ENCODE data around the gene WNT9A.

Gene WNT9A

DNA sequence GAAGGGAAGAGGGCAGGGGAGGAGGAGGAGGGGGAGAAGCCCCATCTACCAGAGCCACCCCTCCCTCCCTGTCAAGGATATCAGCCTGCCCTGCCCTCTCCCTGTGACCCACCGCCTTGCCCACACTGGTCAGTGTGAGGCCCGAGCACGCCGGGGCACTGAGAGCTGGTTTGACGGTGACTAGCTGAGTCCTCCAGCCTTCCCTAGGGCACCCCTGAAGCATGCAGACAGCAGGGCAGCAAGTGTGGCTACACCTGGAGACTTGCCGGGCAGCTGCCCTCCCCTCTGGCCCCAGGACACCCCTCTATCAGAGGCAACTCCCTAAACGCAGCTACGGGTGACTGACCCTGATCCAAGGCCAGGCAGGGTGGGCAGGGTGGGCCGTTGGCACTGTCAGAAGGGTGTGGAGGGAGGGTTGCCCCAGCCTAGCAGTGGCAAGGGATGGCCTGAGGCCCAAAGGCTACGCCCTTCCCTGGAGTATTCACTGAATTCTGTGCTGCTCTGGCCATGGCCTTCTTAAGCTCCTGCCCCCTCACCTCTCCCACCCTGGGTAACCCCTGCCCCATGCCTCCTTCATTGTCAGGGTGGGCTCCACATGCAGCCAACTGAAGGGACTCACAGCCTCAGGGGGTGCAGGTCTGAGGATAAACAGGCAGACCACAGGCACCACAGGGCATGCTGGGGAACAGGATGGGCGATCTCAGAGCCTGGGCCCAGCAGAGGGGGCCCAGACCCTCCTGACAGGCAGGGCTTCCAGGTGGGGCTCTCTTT lies 19.6 kb downstream of the WNT9A start:
- ATAC-seq: no peak
- TF ChIP-seq OSR1 (CRISPR knock-in tag; IDR thresholded peaks at IDR 0.05) (no peak), ZFP30 (CRISPR knock-in tag; IDR thresholded peaks at IDR 0.05) (no peak), ZFP3 (CRISPR knock-in tag; IDR thresholded peaks at IDR 0.05) (no peak), PPARA (CRISPR knock-in tag; IDR thresholded peaks at IDR 0.05; ENCODE audit: borderline replicate concordance) (no peak), SNAI2 (CRISPR knock-in tag; IDR thresholded peaks at IDR 0.05) (no peak), ZC3H10 (CRISPR knock-in tag; IDR thresholded peaks at IDR 0.05) (no peak), BACH2 (CRISPR knock-in tag; IDR thresholded peaks at IDR 0.05; ENCODE audit: borderline replicate concordance) (no peak), ZNF70 (CRISPR knock-in tag; IDR thresholded peaks at IDR 0.05) (no peak), ZNF8 (CRISPR knock-in tag; IDR thresholded peaks at IDR 0.05) (no peak), ZNF565 (CRISPR knock-in tag; conservative IDR thresholded peaks at IDR 0.05; ENCODE audit: low read depth) (no peak), ARNTL (CRISPR knock-in tag; IDR thresholded peaks at IDR 0.05; ENCODE audit: borderline replicate concordance, low read depth) (no peak)
- TF ChIP-seq, protein P1, sequence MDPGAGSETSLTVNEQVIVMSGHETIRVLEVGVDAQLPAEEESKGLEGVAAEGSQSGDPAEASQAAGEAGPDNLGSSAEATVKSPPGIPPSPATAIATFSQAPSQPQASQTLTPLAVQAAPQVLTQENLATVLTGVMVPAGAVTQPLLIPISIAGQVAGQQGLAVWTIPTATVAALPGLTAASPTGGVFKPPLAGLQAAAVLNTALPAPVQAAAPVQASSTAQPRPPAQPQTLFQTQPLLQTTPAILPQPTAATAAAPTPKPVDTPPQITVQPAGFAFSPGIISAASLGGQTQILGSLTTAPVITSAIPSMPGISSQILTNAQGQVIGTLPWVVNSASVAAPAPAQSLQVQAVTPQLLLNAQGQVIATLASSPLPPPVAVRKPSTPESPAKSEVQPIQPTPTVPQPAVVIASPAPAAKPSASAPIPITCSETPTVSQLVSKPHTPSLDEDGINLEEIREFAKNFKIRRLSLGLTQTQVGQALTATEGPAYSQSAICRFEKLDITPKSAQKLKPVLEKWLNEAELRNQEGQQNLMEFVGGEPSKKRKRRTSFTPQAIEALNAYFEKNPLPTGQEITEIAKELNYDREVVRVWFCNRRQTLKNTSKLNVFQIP (CRISPR knock-in tag; IDR thresholded peaks at IDR 0.05; ENCODE audit: borderline replicate concordance, low read depth): no peak
- TF ChIP-seq, protein P2, sequence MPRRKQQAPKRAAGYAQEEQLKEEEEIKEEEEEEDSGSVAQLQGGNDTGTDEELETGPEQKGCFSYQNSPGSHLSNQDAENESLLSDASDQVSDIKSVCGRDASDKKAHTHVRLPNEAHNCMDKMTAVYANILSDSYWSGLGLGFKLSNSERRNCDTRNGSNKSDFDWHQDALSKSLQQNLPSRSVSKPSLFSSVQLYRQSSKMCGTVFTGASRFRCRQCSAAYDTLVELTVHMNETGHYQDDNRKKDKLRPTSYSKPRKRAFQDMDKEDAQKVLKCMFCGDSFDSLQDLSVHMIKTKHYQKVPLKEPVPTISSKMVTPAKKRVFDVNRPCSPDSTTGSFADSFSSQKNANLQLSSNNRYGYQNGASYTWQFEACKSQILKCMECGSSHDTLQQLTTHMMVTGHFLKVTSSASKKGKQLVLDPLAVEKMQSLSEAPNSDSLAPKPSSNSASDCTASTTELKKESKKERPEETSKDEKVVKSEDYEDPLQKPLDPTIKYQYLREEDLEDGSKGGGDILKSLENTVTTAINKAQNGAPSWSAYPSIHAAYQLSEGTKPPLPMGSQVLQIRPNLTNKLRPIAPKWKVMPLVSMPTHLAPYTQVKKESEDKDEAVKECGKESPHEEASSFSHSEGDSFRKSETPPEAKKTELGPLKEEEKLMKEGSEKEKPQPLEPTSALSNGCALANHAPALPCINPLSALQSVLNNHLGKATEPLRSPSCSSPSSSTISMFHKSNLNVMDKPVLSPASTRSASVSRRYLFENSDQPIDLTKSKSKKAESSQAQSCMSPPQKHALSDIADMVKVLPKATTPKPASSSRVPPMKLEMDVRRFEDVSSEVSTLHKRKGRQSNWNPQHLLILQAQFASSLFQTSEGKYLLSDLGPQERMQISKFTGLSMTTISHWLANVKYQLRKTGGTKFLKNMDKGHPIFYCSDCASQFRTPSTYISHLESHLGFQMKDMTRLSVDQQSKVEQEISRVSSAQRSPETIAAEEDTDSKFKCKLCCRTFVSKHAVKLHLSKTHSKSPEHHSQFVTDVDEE (CRISPR knock-in tag; IDR thresholded peaks at IDR 0.05): no peak
- TF ChIP-seq, protein P3, sequence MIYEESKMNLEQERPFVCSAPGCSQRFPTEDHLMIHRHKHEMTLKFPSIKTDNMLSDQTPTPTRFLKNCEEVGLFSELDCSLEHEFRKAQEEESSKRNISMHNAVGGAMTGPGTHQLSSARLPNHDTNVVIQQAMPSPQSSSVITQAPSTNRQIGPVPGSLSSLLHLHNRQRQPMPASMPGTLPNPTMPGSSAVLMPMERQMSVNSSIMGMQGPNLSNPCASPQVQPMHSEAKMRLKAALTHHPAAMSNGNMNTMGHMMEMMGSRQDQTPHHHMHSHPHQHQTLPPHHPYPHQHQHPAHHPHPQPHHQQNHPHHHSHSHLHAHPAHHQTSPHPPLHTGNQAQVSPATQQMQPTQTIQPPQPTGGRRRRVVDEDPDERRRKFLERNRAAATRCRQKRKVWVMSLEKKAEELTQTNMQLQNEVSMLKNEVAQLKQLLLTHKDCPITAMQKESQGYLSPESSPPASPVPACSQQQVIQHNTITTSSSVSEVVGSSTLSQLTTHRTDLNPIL (CRISPR knock-in tag; IDR thresholded peaks at IDR 0.05; ENCODE audit: low read depth): no peak

DNA sequence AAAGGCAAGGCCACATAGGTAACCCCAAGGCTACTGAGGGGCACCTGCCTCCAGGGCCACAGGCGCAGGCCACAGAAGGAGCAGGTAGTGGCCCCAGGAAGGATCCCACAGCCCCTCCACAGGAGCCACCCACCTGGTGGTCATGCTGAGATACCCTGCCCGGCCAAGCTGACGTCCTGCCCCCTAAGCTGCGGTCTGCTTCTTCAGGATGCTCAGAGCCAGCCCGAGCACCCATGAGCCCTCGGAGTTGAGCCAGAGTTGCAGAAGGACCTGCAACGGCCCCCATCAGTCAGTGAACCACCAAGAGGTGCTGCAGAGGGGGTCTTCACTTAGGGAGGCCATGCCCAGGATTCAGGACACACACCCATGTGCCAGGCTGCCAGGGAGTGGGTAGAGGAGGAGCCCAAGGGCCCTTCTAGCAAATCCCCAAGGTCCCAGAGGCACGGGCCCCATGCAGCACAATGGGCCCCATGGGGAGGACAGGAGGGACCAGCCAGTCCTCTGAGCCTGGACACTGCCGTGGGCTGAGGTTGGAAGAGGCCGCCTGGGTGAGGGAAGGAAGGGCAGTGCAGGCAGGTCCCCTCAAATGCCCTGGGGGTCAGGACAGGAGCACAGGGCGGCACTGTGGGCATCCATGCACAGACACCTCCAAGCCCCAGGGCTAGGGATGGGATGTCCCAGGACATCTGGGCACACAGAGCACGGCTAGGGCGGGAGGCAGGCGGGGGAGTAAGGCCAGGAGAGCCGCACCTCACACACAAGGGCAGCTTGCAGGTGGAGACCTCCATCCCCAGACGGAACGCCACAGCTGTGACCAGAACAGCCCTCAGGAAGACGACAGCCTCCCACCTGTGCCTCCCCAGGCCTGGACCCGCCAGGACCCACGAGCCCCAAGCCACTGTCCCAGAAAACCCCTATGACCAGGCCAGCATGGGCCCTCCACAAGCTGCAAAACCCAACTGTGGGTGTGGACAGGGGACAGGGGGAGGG lies 20.5 kb downstream of the WNT9A start:
- TF ChIP-seq ARNTL (CRISPR knock-in tag; IDR thresholded peaks at IDR 0.05; ENCODE audit: borderline replicate concordance, low read depth) (no peak), TOX (CRISPR knock-in tag; IDR thresholded peaks at IDR 0.05; ENCODE audit: borderline replicate concordance) (no peak), OSR1 (CRISPR knock-in tag; IDR thresholded peaks at IDR 0.05) (no peak), ZNF565 (CRISPR knock-in tag; conservative IDR thresholded peaks at IDR 0.05; ENCODE audit: low read depth) (no peak), ZNF70 (CRISPR knock-in tag; IDR thresholded peaks at IDR 0.05) (no peak), ISL1 (CRISPR knock-in tag; IDR thresholded peaks at IDR 0.05) (no peak)
- TF ChIP-seq, protein P1 (CRISPR knock-in tag; IDR thresholded peaks at IDR 0.05; ENCODE audit: borderline replicate concordance, low read depth): no peak
- no peak for ATAC-seq

DNA sequence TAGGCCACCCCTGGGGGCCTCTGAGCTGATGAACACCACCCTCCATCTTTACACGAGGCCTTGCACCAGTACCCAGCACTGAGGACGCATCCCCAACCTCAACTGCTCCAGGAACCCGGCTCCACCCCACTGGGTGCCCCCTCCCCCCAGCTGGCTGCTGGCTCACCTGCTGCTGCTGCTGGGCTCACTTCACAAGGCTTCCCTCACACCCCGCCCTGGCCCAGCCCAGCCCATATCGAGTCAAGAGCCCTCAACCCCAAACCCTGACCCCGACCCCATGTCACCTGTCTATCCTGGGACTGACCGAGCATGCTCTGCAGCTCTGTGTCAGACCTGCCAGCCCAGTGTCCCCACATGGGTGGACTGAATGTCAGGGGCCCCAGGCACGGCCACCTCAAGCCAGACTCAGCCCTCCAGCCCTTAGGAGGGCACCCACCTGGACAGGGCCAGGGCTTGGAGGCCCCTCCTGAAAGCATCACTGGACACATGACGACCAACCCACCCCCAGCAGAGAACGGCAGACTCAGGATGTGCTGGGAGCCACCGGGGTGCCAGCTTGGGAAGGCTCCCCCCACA lies 21.4 kb downstream of the WNT9A start:
- ATAC-seq: no peak
- TF ChIP-seq ISL1 (CRISPR knock-in tag; IDR thresholded peaks at IDR 0.05): no peak
- TF ChIP-seq TCF4 (CRISPR knock-in tag; IDR thresholded peaks at IDR 0.05; ENCODE audit: borderline replicate concordance): no peak
- no peak for TF ChIP-seq ZNF565 (CRISPR knock-in tag; conservative IDR thresholded peaks at IDR 0.05; ENCODE audit: low read depth)
- TF ChIP-seq ZNF70 (CRISPR knock-in tag; IDR thresholded peaks at IDR 0.05): no peak
- TF ChIP-seq ARNTL (CRISPR knock-in tag; IDR thresholded peaks at IDR 0.05; ENCODE audit: borderline replicate concordance, low read depth): no peak
- TF ChIP-seq, protein P1 (CRISPR knock-in tag; IDR thresholded peaks at IDR 0.05; ENCODE audit: borderline replicate concordance, low read depth): no peak
- TF ChIP-seq, protein P4, sequence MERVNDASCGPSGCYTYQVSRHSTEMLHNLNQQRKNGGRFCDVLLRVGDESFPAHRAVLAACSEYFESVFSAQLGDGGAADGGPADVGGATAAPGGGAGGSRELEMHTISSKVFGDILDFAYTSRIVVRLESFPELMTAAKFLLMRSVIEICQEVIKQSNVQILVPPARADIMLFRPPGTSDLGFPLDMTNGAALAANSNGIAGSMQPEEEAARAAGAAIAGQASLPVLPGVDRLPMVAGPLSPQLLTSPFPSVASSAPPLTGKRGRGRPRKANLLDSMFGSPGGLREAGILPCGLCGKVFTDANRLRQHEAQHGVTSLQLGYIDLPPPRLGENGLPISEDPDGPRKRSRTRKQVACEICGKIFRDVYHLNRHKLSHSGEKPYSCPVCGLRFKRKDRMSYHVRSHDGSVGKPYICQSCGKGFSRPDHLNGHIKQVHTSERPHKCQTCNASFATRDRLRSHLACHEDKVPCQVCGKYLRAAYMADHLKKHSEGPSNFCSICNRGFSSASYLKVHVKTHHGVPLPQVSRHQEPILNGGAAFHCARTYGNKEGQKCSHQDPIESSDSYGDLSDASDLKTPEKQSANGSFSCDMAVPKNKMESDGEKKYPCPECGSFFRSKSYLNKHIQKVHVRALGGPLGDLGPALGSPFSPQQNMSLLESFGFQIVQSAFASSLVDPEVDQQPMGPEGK (CRISPR knock-in tag; IDR thresholded peaks at IDR 0.05; ENCODE audit: borderline replicate concordance): no peak
- no peak for TF ChIP-seq RARB (CRISPR knock-in tag; IDR thresholded peaks at IDR 0.05)
- TF ChIP-seq ZNF8 (CRISPR knock-in tag; IDR thresholded peaks at IDR 0.05): no peak
- no peak for TF ChIP-seq ZFP3 (CRISPR knock-in tag; IDR thresholded peaks at IDR 0.05)
- TF ChIP-seq ZC3H10 (CRISPR knock-in tag; IDR thresholded peaks at IDR 0.05): no peak
- no peak for TF ChIP-seq CSDC2 (CRISPR knock-in tag; IDR thresholded peaks at IDR 0.05)
- no peak for TF ChIP-seq OSR1 (CRISPR knock-in tag; IDR thresholded peaks at IDR 0.05)
- no peak for TF ChIP-seq PPARA (CRISPR knock-in tag; IDR thresholded peaks at IDR 0.05; ENCODE audit: borderline replicate concordance)
- no peak for TF ChIP-seq GLIS3 (CRISPR knock-in tag; IDR thresholded peaks at IDR 0.05)
- no peak for TF ChIP-seq ESRRG (CRISPR knock-in tag; IDR thresholded peaks at IDR 0.05)
- TF ChIP-seq TOX (CRISPR knock-in tag; IDR thresholded peaks at IDR 0.05; ENCODE audit: borderline replicate concordance): no peak
- no peak for TF ChIP-seq SNAI2 (CRISPR knock-in tag; IDR thresholded peaks at IDR 0.05)
